ENCODE measurements around the gene CIB4. TPM values are rescaled to one million over a fixed set of nuclear protein-coding genes. Genes with fewer than 3 reads are reported as not detected.

Gene CIB4
- total RNA-seq, 2 experiments from 2014 or later = not detected

Other genes with a start within 250 kb of the CIB4 start
- not detected for gene DRC1, start 239.4 kb downstream of the CIB4 start, total RNA-seq
- 10 to 100 TPM; 11.7 to 12.3 TPM for gene OTOF, start 163.2 kb downstream of the CIB4 start, total RNA-seq
- not detected for gene KCNK3, start 51.4 kb upstream of the CIB4 start, total RNA-seq
- gene SLC35F6, start 122.9 kb upstream of the CIB4 start, total RNA-seq = 10 to 100 TPM; 20.2 to 20.6 TPM
- gene CENPA, start 144.7 kb upstream of the CIB4 start, total RNA-seq = 10 to 100 TPM; 53.0 to 55.1 TPM
- gene DPYSL5, start 206.8 kb upstream of the CIB4 start, total RNA-seq = not detected

All from activated CD4-positive, alpha-beta T cell treated with anti-CD3 and anti-CD28 coated beads, Interleukin-2, amount 10 ng/mL, durations not matched to agents 7 days and 5 days (primary cell).